ENCODE results near the gene TMEM259. TPM values are rescaled to one million over a fixed set of nuclear protein-coding genes. Genes with fewer than 3 reads are reported as not detected.
A peak's percentile ranks its signal among the peaks of the same experiment; 100 is the strongest.

TMEM259 gene
- total RNA-seq = 100 to 1,000 TPM; 107 to 109 TPM

DNA sequence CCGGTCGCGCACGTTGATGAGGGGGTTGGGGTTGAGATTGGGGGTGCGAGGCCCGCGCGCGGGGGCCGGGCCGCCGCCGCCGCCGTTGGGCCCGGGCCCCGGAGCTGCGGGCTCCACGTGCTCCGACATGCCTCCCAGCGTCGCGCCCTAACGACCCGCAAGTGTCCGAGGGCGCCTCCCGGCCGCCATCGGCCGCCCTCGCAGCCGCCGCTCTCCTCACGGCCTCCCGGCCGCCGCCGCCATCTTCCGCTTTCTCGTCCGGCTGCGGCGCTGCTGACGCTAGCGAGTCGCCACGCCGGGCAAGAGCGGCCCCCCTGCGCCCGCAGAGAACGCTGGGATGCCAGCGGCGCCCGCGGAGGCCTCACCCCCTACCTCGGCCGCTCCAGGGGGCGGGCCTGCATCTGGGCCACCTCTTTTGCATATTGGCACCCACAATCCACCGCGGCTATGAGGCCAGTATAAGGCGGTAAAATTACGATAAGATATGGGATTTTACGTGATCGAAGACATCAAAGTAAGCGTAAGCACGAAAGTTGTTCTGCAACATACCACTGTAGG, at the start of gene TMEM259:
Gene TMEM259 (minus strand): TSS at position 256 of the 558 bp plus-strand sequence. CDS start 127 bp downstream, at position 129.
- no peaks in the 10 kb centered on the region for H3K9me3 Mint-ChIP-seq
- peak within 1 kb of the TSS; percentile 99 for H3K27ac Mint-ChIP-seq
- peaks cover 43% of the 10 kb centered on the region for H3K4me1 Mint-ChIP-seq (ENCODE audit: low read depth)
- peaks cover 9% of the 10 kb centered on the region for H3K36me3 Mint-ChIP-seq
- ChIA-PET POLR2A (interaction anchor here (0.9 to 1.9 kb wide), 11 partner anchors 9 to 248 kb away, joined by 3 to 9 read pairs (median 5); partner anchors contain the start of genes ABCA7, CIRBP, GPX4 and WDR18), CTCF (interaction anchor here (1.0 to 2.0 kb wide), 5 partner anchors 19 to 246 kb away, joined by 3 to 6 read pairs (median 5); partner anchors contain the start of genes ABCA7 and ARHGAP45)
- peaks cover 3% of the 10 kb centered on the region for H3K27me3 Mint-ChIP-seq
- DNase-seq = peak; percentile 98
- peak within 1 kb of the TSS; percentile 95 for H3K4me3 Mint-ChIP-seq
- intact Hi-C loops (cut with micrococcal nuclease) = loop anchor here (1.0 to 5.0 kb wide), 8 partner anchors 20 to 224 kb away; partner anchors contain the start of genes ABCA7, ATP5F1D, GPX4 and GRIN3B

GRCh38 chr19:1070576-1070930, 49.6 kb upstream of the TMEM259 start:
- H3K36me3 Mint-ChIP-seq = peaks cover 36% of the 10 kb centered on the region
- no peaks in the 10 kb centered on the region for H3K27me3 Mint-ChIP-seq
- CTCF ChIA-PET = no interaction called here
- no peaks in the 10 kb centered on the region for H3K9me3 Mint-ChIP-seq
- DNase-seq = no peak
- intact Hi-C loops (cut with micrococcal nuclease) = no loop called here
- peaks cover 44% of the 10 kb centered on the region for H3K4me1 Mint-ChIP-seq (ENCODE audit: low read depth)
- H3K27ac Mint-ChIP-seq = no peak overlapping the region
- POLR2A ChIA-PET = no interaction called here
- H3K4me3 Mint-ChIP-seq = no peak overlapping the region

DNA sequence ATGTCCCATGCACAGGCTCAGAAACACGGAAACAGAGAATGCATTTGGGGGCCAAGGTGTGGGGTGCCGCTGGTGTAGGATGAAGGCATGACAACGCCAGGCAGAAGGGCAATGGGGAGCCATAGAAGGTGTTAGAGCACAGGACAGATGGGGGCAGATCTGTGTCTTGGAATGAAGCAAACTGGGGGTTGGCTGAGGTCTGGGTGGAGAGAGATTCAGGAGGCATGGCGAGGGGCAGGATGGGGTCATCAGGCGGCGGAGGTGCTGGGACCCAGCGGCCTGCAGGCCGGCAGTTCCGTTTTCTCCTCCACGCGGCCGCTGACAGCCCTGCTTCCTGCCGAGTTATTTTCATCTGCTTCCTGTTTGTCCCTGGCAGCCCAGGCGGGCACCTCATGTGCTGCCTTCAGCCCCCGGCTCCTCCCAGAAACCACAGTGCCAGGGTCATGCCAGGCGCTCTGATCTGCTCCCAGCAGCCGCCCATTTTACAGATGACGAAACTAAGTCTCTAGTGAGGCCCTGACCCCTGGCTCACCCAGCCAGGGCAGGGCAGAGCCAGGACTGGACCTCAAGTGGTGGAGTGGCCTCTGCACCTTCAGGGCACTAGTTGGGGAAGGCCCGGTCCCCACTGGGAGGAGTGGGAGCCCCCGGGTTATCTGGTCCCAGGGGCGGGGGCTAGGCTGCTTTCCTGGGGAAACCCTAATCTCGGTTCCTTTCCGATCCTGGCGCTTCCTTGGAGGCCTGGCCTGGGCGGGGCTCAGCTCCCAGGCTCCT, 48.3 kb upstream of the TMEM259 start:
- ChIA-PET POLR2A (interaction anchor here (5.1 kb wide), 1 partner anchor 11 kb away, joined by 55 read pairs; no protein-coding TSS in a partner anchor), CTCF (no interaction called here)
- Mint-ChIP-seq H3K27me3 (no peaks in the 10 kb centered on the region), H3K27ac (peak overlapping the region; percentile 91), H3K4me3 (peak overlapping the region; percentile 88), H3K9me3 (no peaks in the 10 kb centered on the region), H3K36me3 (peaks cover 33% of the 10 kb centered on the region), H3K4me1 (ENCODE audit: low read depth) (peaks cover 50% of the 10 kb centered on the region)
- peak; percentile 82 for DNase-seq
- intact Hi-C loops (cut with micrococcal nuclease) = loop anchor here (1.0 to 2.0 kb wide), 2 partner anchors 8 to 34 kb away; partner anchors contain the start of gene GPX4

- Mint-ChIP-seq H3K27me3 (no peaks in the 10 kb centered on the region), H3K4me1 (ENCODE audit: low read depth) (peaks cover 43% of the 10 kb centered on the region), H3K36me3 (peaks cover 28% of the 10 kb centered on the region), H3K27ac (peak overlapping the region; percentile 91), H3K4me3 (peak overlapping the region; percentile 88), H3K9me3 (no peaks in the 10 kb centered on the region)
- CTCF ChIA-PET = interaction anchor here (1.1 to 5.2 kb wide), 8 partner anchors 8 to 42 kb away, joined by 3 to 41 read pairs (median 12); partner anchors contain the start of genes ABCA7 and CNN2
- intact Hi-C loops (cut with micrococcal nuclease) = loop anchor here (1.0 to 2.0 kb wide), 2 partner anchors 9 to 34 kb away; partner anchors contain the start of gene GPX4
- POLR2A ChIA-PET = interaction anchor here (0.5 to 5.1 kb wide), 11 partner anchors 8 to 201 kb away, joined by 3 to 55 read pairs (median 6); partner anchors contain the start of genes ABCA7, CIRBP, CNN2 and GPX4
- DNase-seq = peak; percentile 79
These were observed 47.4 kb upstream of the TMEM259 start for GRCh38 chr19:1068009-1069001.

- POLR2A ChIA-PET = interaction anchor here (0.5 to 5.1 kb wide), 14 partner anchors 8 to 201 kb away, joined by 3 to 55 read pairs (median 4); partner anchors contain the start of genes ABCA7, CIRBP, CNN2 and GPX4
- H3K4me1 Mint-ChIP-seq (ENCODE audit: low read depth) = peaks cover 34% of the 10 kb centered on the region
- no peak for DNase-seq
These were observed 46.5 kb upstream of the TMEM259 start for GRCh38 chr19:1067341-1067957.

DNA sequence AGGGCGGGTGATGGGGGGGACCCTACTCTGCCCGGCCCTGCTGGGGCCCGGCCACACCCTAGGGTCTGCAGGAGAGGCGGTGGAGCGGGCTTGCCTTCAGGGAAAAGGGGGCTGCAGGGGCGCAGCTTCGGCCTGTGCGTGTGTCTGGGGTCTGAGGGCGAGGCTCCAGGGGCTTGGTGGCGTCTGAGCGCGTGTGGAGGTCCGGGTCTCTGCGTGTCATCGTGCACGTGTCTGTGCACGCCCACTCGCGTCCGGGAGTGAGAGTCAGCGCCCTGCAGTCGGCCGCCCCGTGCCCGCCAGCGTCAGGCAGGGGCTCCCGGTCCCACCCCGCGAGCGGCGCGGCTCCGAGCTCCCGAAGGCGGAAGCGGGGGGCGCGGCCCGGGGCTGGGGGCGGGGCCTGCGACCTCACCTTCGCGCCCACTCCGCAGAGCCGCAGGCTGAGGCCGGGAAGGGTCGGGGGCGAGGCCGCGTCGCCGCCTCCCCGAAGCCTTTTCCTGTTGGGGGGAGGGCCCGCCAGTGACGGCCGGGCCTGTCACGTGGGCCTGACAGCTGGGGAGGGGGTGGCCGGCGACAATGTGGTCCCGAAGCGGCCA, 45.9 kb upstream of the TMEM259 start, which contains the start of gene ARHGAP45:
Gene ARHGAP45 (plus strand): TSS at position 420 of the 593 bp plus-strand sequence. CDS start 239 bp downstream, outside the sequence.
- Mint-ChIP-seq H3K4me1 (ENCODE audit: low read depth) (peaks cover 29% of the 10 kb centered on the region), H3K9me3 (no peaks in the 10 kb centered on the region), H3K27ac (peak within 1 kb of the TSS; percentile 91), H3K36me3 (peaks cover 15% of the 10 kb centered on the region), H3K27me3 (no peaks in the 10 kb centered on the region), H3K4me3 (peak within 1 kb of the TSS; percentile 88)
- ChIA-PET CTCF (interaction anchor here (0.8 to 5.2 kb wide), 17 partner anchors 9 to 202 kb away, joined by 3 to 41 read pairs (median 3); partner anchors contain the start of genes ABCA7, CIRBP, CNN2 and RNU6-2), POLR2A (interaction anchor here (0.6 to 5.1 kb wide), 16 partner anchors 8 to 202 kb away, joined by 3 to 55 read pairs (median 4); partner anchors contain the start of genes ABCA7, CIRBP, CNN2 and GPX4)
- peak; percentile 87 for DNase-seq
- intact Hi-C loops (cut with micrococcal nuclease) = loop anchor here (1.0 to 2.0 kb wide), 2 partner anchors 15 to 26 kb away; partner anchors contain the start of gene ABCA7

More at GRCh38 chr19:1067341-1067957, 46.5 kb upstream of the TMEM259 start:
- Mint-ChIP-seq H3K27ac (peak overlapping the region; percentile 91), H3K9me3 (no peaks in the 10 kb centered on the region), H3K27me3 (no peaks in the 10 kb centered on the region), H3K36me3 (peaks cover 20% of the 10 kb centered on the region), H3K4me3 (peak overlapping the region; percentile 88)
- CTCF ChIA-PET = interaction anchor here (0.8 to 5.2 kb wide), 14 partner anchors 9 to 202 kb away, joined by 3 to 41 read pairs (median 6); partner anchors contain the start of genes ABCA7, CIRBP, CNN2 and RNU6-2
- intact Hi-C loops (cut with micrococcal nuclease) = loop anchor here (1.0 to 2.0 kb wide), 2 partner anchors 15 to 27 kb away; partner anchors contain the start of gene ABCA7

DNA sequence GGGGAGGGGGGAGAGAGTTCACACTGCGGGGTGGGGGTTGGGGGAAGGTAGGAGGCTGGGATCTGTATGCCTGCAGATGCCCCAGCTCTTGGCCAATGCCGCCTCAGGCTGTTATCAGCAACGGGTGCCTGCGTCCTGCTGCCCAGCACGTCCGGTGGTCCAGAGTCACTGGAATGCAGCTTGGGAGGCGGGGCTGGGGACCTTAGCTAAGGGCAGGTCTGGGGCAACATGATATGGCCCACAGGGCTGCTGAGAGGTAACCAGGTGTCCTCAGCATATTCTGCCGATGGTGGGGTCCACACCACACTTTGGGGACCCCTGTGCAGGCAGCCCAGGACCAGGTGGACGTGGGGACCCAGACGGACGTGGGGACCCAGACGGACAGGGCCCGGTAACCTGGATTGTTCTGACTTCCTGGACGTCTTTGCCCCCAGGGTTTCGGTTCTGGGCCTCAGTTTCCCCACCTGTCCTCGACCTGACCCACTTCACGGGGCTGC, 45.4 kb upstream of the TMEM259 start:
- Mint-ChIP-seq H3K4me3 (peak overlapping the region; percentile 64), H3K27me3 (no peaks in the 10 kb centered on the region)
- POLR2A ChIA-PET = interaction anchor here (0.7 to 5.1 kb wide), 10 partner anchors 9 to 195 kb away, joined by 3 to 55 read pairs (median 4); partner anchors contain the start of genes ABCA7, GPX4 and RNU6-2

DNA sequence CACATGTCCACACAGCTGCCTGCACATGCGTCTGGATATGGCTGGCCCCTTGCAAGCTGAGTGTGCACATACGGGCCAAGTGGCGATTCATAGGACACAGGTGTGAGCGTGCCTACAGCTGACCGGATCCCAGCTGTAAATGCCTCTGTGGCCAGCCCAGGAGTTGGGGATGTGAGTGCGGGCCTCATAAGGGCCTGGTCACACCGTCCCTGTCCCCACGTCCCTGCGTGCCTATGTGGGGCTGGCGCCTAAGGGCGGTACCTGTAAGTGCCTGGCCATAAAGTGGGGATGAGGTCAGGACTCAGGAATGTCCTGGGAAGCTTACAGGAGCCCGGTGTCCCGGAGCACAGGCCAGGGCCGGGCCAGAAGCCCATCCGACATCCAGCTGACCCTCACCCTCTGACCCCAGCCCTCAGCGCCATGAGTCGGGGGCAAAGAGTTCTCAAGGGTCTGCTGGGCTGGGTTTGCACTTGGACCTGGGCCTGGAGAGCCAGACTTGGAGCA, 44.7 kb upstream of the TMEM259 start:
- Mint-ChIP-seq H3K27ac (no peak overlapping the region), H3K4me1 (ENCODE audit: low read depth) (peaks cover 26% of the 10 kb centered on the region), H3K36me3 (peaks cover 12% of the 10 kb centered on the region), H3K9me3 (no peaks in the 10 kb centered on the region), H3K27me3 (no peaks in the 10 kb centered on the region), H3K4me3 (no peak overlapping the region)
- ChIA-PET POLR2A (interaction anchor here (0.6 to 5.1 kb wide), 8 partner anchors 9 to 65 kb away, joined by 3 to 55 read pairs (median 4); partner anchors contain the start of gene GPX4), CTCF (interaction anchor here (0.9 to 5.2 kb wide), 13 partner anchors 9 to 203 kb away, joined by 3 to 41 read pairs (median 4); partner anchors contain the start of genes ABCA7, CIRBP, POLR2E and RNU6-2)
- DNase-seq = no peak
- intact Hi-C loops (cut with micrococcal nuclease) = loop anchor here (2.0 kb wide), 1 partner anchor 25 kb away; the partner anchor contains the start of gene ABCA7

More for the DNA sequence above, 45.4 kb upstream of the TMEM259 start:
- no peaks in the 10 kb centered on the region for H3K9me3 Mint-ChIP-seq
- intact Hi-C loops (cut with micrococcal nuclease) = loop anchor here (2.0 kb wide), 1 partner anchor 25 kb away; the partner anchor contains the start of gene ABCA7
- peaks cover 26% of the 10 kb centered on the region for H3K4me1 Mint-ChIP-seq (ENCODE audit: low read depth)
- CTCF ChIA-PET = interaction anchor here (0.9 to 5.2 kb wide), 14 partner anchors 10 to 203 kb away, joined by 3 to 41 read pairs (median 4); partner anchors contain the start of genes ABCA7, CIRBP, CNN2 and POLR2E
- peaks cover 12% of the 10 kb centered on the region for H3K36me3 Mint-ChIP-seq
- no peak overlapping the region for H3K27ac Mint-ChIP-seq
- no peak for DNase-seq
